Esophagus muscularis mucosa (tissue), 4 donors: Measurements from ENCODE around the gene RPL14. TPM values are rescaled to one million over a fixed set of nuclear protein-coding genes. Genes with fewer than 3 reads are reported as not detected.

Experiments used
- DNase-seq: peaks from one replicate; pipeline ENCODE4 v3.0.0-alpha.2; 2017; ENCODE audit errors: extremely low spot score
- H3K27ac ChIP-seq, 4 donors: fragments of 200-600 bp; sonication (generic); replicated peaks in 1 of 4; 1 replicate in 3 of 4; 2 replicates in 1 of 4; pipeline ENCODE4 v1.5.1; 2016 to 2019; ENCODE audit warnings: mild to moderate bottlenecking in 1 of 4
- H3K27me3 ChIP-seq, 4 donors: fragments of 200-600 bp; sonication (generic); one replicate each; pipeline versions ENCODE4 v1.5.1 to v1.6.0; 2016 to 2019
- H3K36me3 ChIP-seq, 4 donors: fragments of 200-600 bp; sonication (generic); one replicate each; pipeline ENCODE4 v1.5.1; 2016 to 2019
- H3K4me1 ChIP-seq, 4 donors: fragments of 200-600 bp; sonication (generic); one replicate each; pipeline ENCODE4 v1.5.1; 2016 to 2019
- H3K4me3 ChIP-seq, 4 donors: fragments of 200-600 bp; sonication (generic); 1 replicate in 2 of 4; 2 replicates in 2 of 4; pipeline ENCODE4 v1.5.1; 2016 to 2019; ENCODE audit warnings: mild to moderate bottlenecking in 4 of 4, moderate library complexity in 1 of 4
- H3K9me3 ChIP-seq, 4 donors: fragments of 200-600 bp; sonication (generic); 1 replicate in 3 of 4; 2 replicates in 1 of 4; pipeline ENCODE4 v1.5.1; 2016 to 2019
- CTCF ChIP-seq, 3 experiments: fragments of 200-600 bp in 2 of 3; fragments of 450-650 bp in 1 of 3; sonication (generic) in 2 of 3; IDR thresholded peaks; one replicate each; pipeline ENCODE4 v1.5.1; 2017 to 2019; ENCODE audit warnings: antibody characterized with exemption in 3 of 3, mild to moderate bottlenecking in 2 of 3, moderate library complexity in 1 of 3
- EP300 ChIP-seq: sonication (generic); formaldehyde crosslinking; IDR thresholded peaks from one replicate; pipeline ENCODE4 v1.6.1; 2017; ENCODE audit warnings: antibody characterized with exemption
- POLR2A ChIP-seq: fragments of 450-650 bp; IDR thresholded peaks from one replicate; pipeline ENCODE4 v1.6.1; 2017; ENCODE audit warnings: antibody characterized with exemption, moderate library complexity, mild to moderate bottlenecking, low read depth
- POLR2AphosphoS5 ChIP-seq, 2 donors: sonication (generic); formaldehyde crosslinking; IDR thresholded peaks; one replicate each; pipeline ENCODE4 v1.6.1; 2017; ENCODE audit warnings: antibody characterized with exemption in 2 of 2
- WGBS: methylation state at CpG from one replicate; pipeline ENCODE4 v1.1.5; 2018; 5-methylcytosine and 5-hydroxymethylcytosine counted together
- intact Hi-C: fragments of 100-400 bp; cut with DNase I; formaldehyde crosslinking; loops from one replicate; pipeline ENCODE4 v1.15.1; 2023
- small RNA-seq, 3 donors: library from RNA; depleted of rRNA; stranded (forward); fragments of <200 nt; gene quantifications; one replicate each; pipeline ENCODE3, GENCODE V24; 2016
- total RNA-seq, 4 donors: library from RNA; depleted of rRNA; stranded (reverse); fragments of >200 nt; gene quantifications; one replicate each; pipeline versions ENCODE4 v1.1.0 to v1.2.1, GENCODE V29; 2016

The RPL14 gene
- total RNA-seq, 4 donors from 2014 or later, result 322 to 414 (median 372) TPM

- no peak for TF ChIP-seq CTCF (IDR thresholded peaks at IDR 0.05)
- no peak for TF ChIP-seq EP300
- TF ChIP-seq POLR2A, result no peak
- no peak for TF ChIP-seq POLR2AphosphoS5 (IDR thresholded peaks at IDR 0.05)
- H3K36me3 ChIP-seq, result peaks cover 0 to 46% (median 24%) of the 10 kb centered on the region in 4 donors
- no peaks in the 10 kb centered on the region for H3K9me3 ChIP-seq
- no peak overlapping the region for H3K4me3 ChIP-seq
- no peaks in the 10 kb centered on the region for H3K4me1 ChIP-seq
- DNase-seq, result no peak
- WGBS, result 91% methylated on average over 1 of the region's 1 CpG
- no peaks in the 10 kb centered on the region for H3K27me3 ChIP-seq
- intact Hi-C loops, result no loop called here
- no peak overlapping the region for H3K27ac ChIP-seq
Observed at GRCh38 chr3:40518067-40518466, 60.9 kb downstream of the RPL14 start.

Small RNA genes within 50 kb of the gene (small RNA-seq; reads per million reads assigned to genes)
- 0 reads per million in 3 donors for gene RNU5B-2P

Other genes starting within 250 kb of the RPL14 start
- 10 to 100 TPM; 26.5 to 32.5 (median 30.7) TPM for gene EIF1B, start 147.6 kb upstream of the RPL14 start, total RNA-seq
- 1 to 10 TPM; 1.7 to 3.6 (median 2.1) TPM for gene ENTPD3, start 70.2 kb upstream of the RPL14 start, total RNA-seq
- 1 to 10 TPM; 2.8 to 5.4 (median 3.5) TPM for gene ZNF619, start 19.8 kb downstream of the RPL14 start, total RNA-seq
- gene ZNF620, start 48.7 kb downstream of the RPL14 start, total RNA-seq, result 1 to 10 TPM; 2.2 to 6.5 (median 2.5) TPM
- 10 to 100 TPM; 12.9 to 22.8 (median 16.8) TPM for gene ZNF621, start 67.6 kb downstream of the RPL14 start, total RNA-seq